ENCODE data around the gene BRDT.

The BRDT gene

GRCh38 chr1:91949356-91949699 lies at the start of gene BRDT:
Gene BRDT (plus strand): TSS chr1:91949401. CDS start chr1:91962755, 13,354 bp downstream.
- no peak for DNase-seq (ENCODE audit: low read depth)

GRCh38 chr1:91900562-91900961 lies 48.6 kb upstream of the BRDT start:
- no peak for DNase-seq (ENCODE audit: low read depth)

- DNase-seq (ENCODE audit: low read depth): no peak
Measured at GRCh38 chr1:91901231-91901630, 48.0 kb upstream of the BRDT start.

GRCh38 chr1:91912266-91912665 lies 36.9 kb upstream of the BRDT start:
- no peak for DNase-seq (ENCODE audit: low read depth)

- DNase-seq (ENCODE audit: low read depth): no peak
Measured at GRCh38 chr1:91913018-91913417, 36.2 kb upstream of the BRDT start.

- DNase-seq (ENCODE audit: low read depth): no peak
Measured at GRCh38 chr1:91916046-91916445, 33.2 kb upstream of the BRDT start.

- no peak for DNase-seq (ENCODE audit: low read depth)
Measured at GRCh38 chr1:91916811-91917460, 32.3 kb upstream of the BRDT start.

- no peak for DNase-seq (ENCODE audit: low read depth)
Measured at GRCh38 chr1:91919962-91920361, 29.2 kb upstream of the BRDT start.

- no peak for DNase-seq (ENCODE audit: low read depth)
Measured at GRCh38 chr1:91924146-91924545, 25.1 kb upstream of the BRDT start.

- no peak for DNase-seq (ENCODE audit: low read depth)
Measured at GRCh38 chr1:91925644-91926435, 23.4 kb upstream of the BRDT start.

- no peak for DNase-seq (ENCODE audit: low read depth)
Measured at GRCh38 chr1:91928026-91928425, 21.2 kb upstream of the BRDT start.

GRCh38 chr1:91929250-91929649 lies 20.0 kb upstream of the BRDT start:
- DNase-seq (ENCODE audit: low read depth): no peak

GRCh38 chr1:91937613-91938012 lies 11.6 kb upstream of the BRDT start:
- no peak for DNase-seq (ENCODE audit: low read depth)

GRCh38 chr1:91940496-91940895 lies 8.7 kb upstream of the BRDT start:
- no peak for DNase-seq (ENCODE audit: low read depth)

- no peak for DNase-seq (ENCODE audit: low read depth)
Measured at GRCh38 chr1:91944087-91944486, 5.1 kb upstream of the BRDT start.

GRCh38 chr1:91948097-91948496 lies 1.1 kb upstream of the BRDT start:
- DNase-seq (ENCODE audit: low read depth): no peak

- DNase-seq (ENCODE audit: low read depth): peak; percentile 14
Measured at GRCh38 chr1:91948501-91949355, 473 bp upstream of the BRDT start.

- no peak for DNase-seq (ENCODE audit: low read depth)
Measured at GRCh38 chr1:91952187-91952586, 3.0 kb downstream of the BRDT start.

- no peak for DNase-seq (ENCODE audit: low read depth)
Measured at GRCh38 chr1:91958926-91959325, 9.7 kb downstream of the BRDT start.

GRCh38 chr1:91968334-91968733 lies 19.1 kb downstream of the BRDT start:
- no peak for DNase-seq (ENCODE audit: low read depth)

GRCh38 chr1:91979383-91979782 lies 30.2 kb downstream of the BRDT start:
- DNase-seq (ENCODE audit: low read depth): no peak

- no peak for DNase-seq (ENCODE audit: low read depth)
Measured at GRCh38 chr1:91980663-91981062, 31.5 kb downstream of the BRDT start.

All from activated T-cell treated with anti-CD3 and anti-CD28 coated beads for 24 hours (primary cell).